Measurements from ENCODE around the gene XYLT1.

- no peak for TF ChIP-seq CTCF (conservative IDR thresholded peaks at IDR 0.05; ENCODE audit: low read depth, low read length)
- no peak for TF ChIP-seq EZH2 (IDR thresholded peaks at IDR 0.05; ENCODE audit: low read length, unreplicated experiment)
- no peak for TF ChIP-seq EZH2phosphoT487 (IDR thresholded peaks at IDR 0.05; ENCODE audit: borderline replicate concordance, low read length)
These were observed 101.8 kb downstream of the XYLT1 start for GRCh38 chr16:17368951-17369350.
